Esophagus muscularis mucosa (tissue), 3 donors: ENCODE measurements around the gene TMTC2.

Experiments used
- CTCF ChIP-seq, 3 experiments: fragments of 200-600 bp in 2 of 3; fragments of 450-650 bp in 1 of 3; sonication (generic) in 2 of 3; IDR thresholded peaks; one replicate each; pipeline ENCODE4 v1.5.1; 2017 to 2019; ENCODE audit warnings: antibody characterized with exemption in 3 of 3, mild to moderate bottlenecking in 2 of 3, moderate library complexity in 1 of 3
- EP300 ChIP-seq: sonication (generic); formaldehyde crosslinking; IDR thresholded peaks from one replicate; pipeline ENCODE4 v1.6.1; 2017; ENCODE audit warnings: antibody characterized with exemption

GRCh38 chr12:82842480-82842879 lies 155.8 kb downstream of the TMTC2 start:
- TF ChIP-seq CTCF (IDR thresholded peaks at IDR 0.05) = no peak
- TF ChIP-seq EP300 = no peak
